Central memory CD8-positive, alpha-beta T cell (primary cell): ENCODE data around the gene SNU13.
"Not testable (repeated sequence)": the region's sequence is repeated elsewhere in the genome, so short reads cannot be mapped to it uniquely, and the experiment has no call there.

ENCODE experiments used
- ATAC-seq: fragments of 150-1000 bp; cut with Tn5 transposase; replicated peaks from 2 replicates; pipeline ENCODE4 v1.10.0; 2022; ENCODE audit warnings: mild to moderate bottlenecking, moderate FRiP score, moderate number of reproducible peaks; ENCODE audit not compliant: poor library complexity, severe bottlenecking; ENCODE audit errors: extremely low read depth
- DNase-seq, 2 donors: peaks; one replicate each; pipeline ENCODE4 v3.0.0; 2021; ENCODE audit warnings: low spot score in 2 of 2
- H3K27ac Mint-ChIP-seq: one replicate; pipeline ENCODE4 v1.8.0; 2022; ENCODE audit warnings: low read depth, mild to moderate bottlenecking, moderate library complexity, mixed read lengths
- H3K27me3 Mint-ChIP-seq: one replicate; pipeline ENCODE4 v1.8.0; 2022; ENCODE audit warnings: mixed read lengths
- H3K36me3 Mint-ChIP-seq: one replicate; pipeline ENCODE4 v1.8.0; 2022; ENCODE audit warnings: mild to moderate bottlenecking, moderate library complexity, mixed read lengths; ENCODE audit not compliant: insufficient read depth
- H3K4me1 Mint-ChIP-seq: one replicate; pipeline ENCODE4 v1.8.0; 2022; ENCODE audit warnings: mixed read lengths
- H3K4me3 Mint-ChIP-seq: one replicate; pipeline ENCODE4 v1.8.0; 2022; ENCODE audit warnings: mild to moderate bottlenecking, moderate library complexity, mixed read lengths
- H3K9me3 Mint-ChIP-seq: one replicate; pipeline ENCODE4 v1.8.0; 2022; ENCODE audit warnings: mixed read lengths

SNU13 gene

DNA sequence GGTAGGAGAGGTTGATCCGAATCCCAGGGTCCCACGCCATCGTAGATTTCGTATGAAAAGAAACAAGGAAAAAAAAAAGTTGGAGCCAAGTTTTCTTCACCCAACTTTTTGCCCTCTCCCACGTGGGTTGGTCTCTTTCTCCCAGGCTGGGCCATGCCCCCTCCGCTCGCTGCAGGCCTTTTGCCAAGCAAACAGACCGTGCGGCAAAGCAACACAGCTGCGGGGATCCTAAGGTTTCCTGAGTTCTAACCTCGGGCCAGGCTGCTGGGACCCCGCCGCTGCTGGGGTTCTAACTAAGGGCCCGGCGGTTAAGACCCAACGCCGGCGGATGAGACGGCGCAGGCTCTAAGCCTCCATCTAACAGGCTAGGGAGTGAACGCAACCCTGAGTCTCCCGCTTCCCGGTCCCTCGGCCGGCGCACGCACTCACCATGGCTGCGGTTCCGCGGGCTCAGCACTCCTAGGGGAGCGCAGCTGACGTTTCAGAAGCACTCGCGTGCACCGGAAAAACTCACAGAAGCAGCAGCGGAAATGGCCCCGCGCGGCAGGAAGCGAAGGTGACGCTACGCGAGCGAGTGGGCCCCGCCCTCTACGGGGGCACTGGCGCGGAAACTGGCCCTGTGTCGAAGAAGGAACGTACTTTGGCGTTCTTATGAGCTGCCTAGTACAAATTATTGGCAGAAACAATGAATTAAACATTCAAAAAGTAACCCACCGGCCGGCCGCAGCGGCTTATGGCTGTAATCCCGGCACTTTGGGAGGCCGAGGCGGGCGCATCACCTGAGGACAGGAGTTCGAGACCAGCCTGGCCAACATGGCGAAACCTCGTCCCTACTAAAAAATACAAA is at the start of gene SNU13:
Gene SNU13 (minus strand): TSS at position 503 of the 847 bp plus-strand sequence. CDS start 71 bp downstream, at position 432.
- Mint-ChIP-seq H3K4me3 (peak within 1 kb of the TSS; percentile 90), H3K36me3 (peaks cover 21% of the 10 kb centered on the region), H3K4me1 (peaks cover 34% of the 10 kb centered on the region), H3K27me3 (no peaks in the 10 kb centered on the region), H3K9me3 (no peaks in the 10 kb centered on the region), H3K27ac (peak within 1 kb of the TSS; percentile 99)
- ATAC-seq (peak; percentile 96), DNase-seq (peak; percentile 84 to 86)

DNA sequence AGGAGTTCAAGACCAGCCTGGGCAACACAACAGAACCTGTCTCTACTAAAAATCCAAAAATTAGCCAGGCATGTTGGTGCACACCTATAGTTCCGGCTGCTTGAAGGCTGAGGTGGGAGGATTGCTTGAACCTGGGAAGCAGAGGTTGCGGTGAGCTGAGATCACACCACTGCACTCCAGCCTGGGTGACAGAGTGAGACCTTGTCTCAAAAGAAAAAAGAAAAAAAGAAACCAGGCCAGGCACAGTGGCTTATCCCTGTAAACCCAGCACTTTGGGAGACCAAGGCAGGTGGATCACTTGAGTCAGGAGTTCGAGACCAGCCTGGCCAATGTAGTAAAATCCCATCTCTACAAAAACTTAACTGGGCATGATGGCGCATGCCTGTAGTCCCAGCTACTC is 44.6 kb upstream of the SNU13 start:
- not testable (repeated sequence) for ATAC-seq, H3K9me3 Mint-ChIP-seq, H3K27ac Mint-ChIP-seq, H3K27me3 Mint-ChIP-seq, H3K36me3 Mint-ChIP-seq, H3K4me1 Mint-ChIP-seq, H3K4me3 Mint-ChIP-seq, DNase-seq

DNA sequence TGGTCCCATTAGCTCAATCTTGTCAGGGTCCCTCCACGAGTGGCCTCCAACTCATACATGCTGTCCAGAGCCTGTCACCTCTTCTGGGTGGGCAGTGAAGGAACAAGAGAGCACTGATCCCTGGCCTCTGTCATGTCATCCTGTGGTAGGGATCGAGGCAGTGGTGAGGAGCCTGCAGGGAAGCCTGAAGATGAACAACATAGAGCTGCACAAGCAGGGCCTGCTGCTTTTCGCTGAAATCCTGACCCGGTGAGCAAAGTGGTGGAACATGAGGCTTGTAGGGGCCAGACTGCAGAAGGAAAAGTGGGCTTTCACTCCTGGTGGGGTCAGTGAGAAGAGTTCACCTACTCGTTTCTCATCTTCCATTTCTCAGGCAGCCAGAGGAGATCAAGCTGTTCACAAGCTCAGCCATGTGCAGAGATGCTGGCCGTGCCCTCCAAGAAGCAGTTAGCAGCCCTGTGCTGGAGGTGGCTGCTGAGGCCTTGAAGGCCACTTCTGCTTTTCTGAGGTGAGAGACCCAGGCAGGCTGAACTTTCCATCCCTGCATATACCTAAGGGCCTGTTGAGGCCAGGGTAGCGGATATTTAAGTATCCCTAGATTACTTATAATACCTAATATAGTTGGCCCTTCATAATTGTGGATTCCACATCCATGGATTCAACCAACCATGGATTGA is 43.6 kb upstream of the SNU13 start:
- Mint-ChIP-seq H3K4me3 (no peak overlapping the region), H3K36me3 (no peaks in the 10 kb centered on the region), H3K27me3 (no peaks in the 10 kb centered on the region), H3K9me3 (no peaks in the 10 kb centered on the region), H3K4me1 (no peaks in the 10 kb centered on the region), H3K27ac (no peak overlapping the region)
- DNase-seq = no peak
- ATAC-seq = no peak

DNA sequence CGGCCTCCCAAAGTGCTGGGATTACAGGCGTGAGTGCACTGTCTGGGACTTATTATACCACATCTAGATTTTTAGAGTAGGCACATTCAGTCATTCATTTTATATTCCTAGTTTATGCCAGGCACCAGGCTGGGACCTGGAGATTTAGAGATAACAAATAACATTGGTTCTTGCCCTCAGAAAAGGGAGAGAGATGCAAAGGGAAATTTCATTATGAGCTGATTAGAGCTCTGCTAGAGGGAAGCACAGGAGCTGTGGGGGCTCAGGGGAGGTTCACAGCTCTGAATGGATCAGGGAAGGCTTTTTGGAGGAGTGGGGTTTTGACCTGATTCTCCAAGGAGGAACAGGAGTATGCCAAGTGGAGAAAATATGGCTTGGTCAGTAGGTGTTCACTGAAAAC is 42.9 kb upstream of the SNU13 start:
- no peaks in the 10 kb centered on the region for H3K4me1 Mint-ChIP-seq
- H3K4me3 Mint-ChIP-seq = no peak overlapping the region
- H3K36me3 Mint-ChIP-seq = no peaks in the 10 kb centered on the region
- no peaks in the 10 kb centered on the region for H3K9me3 Mint-ChIP-seq
- ATAC-seq (no peak), DNase-seq (no peak)
- no peaks in the 10 kb centered on the region for H3K27me3 Mint-ChIP-seq
- H3K27ac Mint-ChIP-seq = no peak overlapping the region

DNA sequence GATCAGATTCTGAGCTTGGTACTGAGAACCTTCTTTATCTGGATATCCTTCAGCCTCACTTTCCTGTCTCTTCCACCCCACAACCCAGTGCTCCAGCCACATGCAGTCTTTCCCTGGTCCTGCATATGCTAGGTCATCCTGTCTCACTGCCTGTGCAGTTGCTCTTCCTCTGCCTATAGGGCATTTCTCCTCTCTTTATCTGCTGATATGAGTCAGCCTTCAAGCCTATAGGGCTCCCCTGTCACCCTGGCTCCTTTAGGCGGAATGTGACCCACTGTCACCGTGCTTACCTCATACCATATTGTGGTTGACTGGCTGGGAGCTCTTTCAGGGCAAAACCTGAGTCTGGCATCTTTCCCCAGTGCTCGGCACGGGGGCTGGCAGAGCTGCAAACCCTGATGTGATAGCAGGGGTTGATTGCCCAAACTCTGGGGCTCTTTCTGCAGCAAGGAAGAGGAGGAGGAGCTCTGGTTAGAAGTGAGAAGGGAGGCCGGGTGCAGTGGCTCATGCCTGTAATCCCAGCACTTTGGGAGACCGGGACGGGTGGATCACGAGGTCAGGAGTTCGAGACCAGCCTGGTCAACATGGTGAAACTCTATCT is 36.9 kb upstream of the SNU13 start:
- H3K4me3 Mint-ChIP-seq = no peak overlapping the region
- DNase-seq = no peak
- ATAC-seq = no peak
- H3K4me1 Mint-ChIP-seq = no peaks in the 10 kb centered on the region
- no peaks in the 10 kb centered on the region for H3K36me3 Mint-ChIP-seq
- H3K9me3 Mint-ChIP-seq = no peaks in the 10 kb centered on the region
- H3K27ac Mint-ChIP-seq = no peak overlapping the region
- H3K27me3 Mint-ChIP-seq = peaks cover 8% of the 10 kb centered on the region

DNA sequence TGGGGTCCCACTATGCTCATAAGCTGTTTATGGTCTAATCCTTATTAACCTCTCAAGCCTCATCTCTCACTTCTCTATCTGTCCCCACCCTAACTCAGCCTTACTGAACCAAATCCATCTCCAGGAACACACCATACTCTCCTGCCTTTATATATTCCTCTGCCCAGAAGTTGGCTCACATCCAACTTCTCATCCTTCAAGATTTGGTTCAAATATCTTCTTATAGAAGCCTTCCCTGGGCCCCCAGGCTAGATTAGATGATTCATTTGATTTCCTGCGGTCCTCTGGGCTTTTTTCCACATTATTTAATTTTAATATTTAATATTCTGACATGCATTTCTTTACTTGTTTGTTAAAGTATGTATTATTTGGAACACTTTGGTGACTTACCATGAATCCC is 33.8 kb upstream of the SNU13 start:
- no peaks in the 10 kb centered on the region for H3K36me3 Mint-ChIP-seq
- no peaks in the 10 kb centered on the region for H3K4me1 Mint-ChIP-seq
- H3K4me3 Mint-ChIP-seq = no peak overlapping the region
- DNase-seq (no peak), ATAC-seq (no peak)
- H3K9me3 Mint-ChIP-seq = no peaks in the 10 kb centered on the region
- peaks cover 8% of the 10 kb centered on the region for H3K27me3 Mint-ChIP-seq
- no peak overlapping the region for H3K27ac Mint-ChIP-seq

DNA sequence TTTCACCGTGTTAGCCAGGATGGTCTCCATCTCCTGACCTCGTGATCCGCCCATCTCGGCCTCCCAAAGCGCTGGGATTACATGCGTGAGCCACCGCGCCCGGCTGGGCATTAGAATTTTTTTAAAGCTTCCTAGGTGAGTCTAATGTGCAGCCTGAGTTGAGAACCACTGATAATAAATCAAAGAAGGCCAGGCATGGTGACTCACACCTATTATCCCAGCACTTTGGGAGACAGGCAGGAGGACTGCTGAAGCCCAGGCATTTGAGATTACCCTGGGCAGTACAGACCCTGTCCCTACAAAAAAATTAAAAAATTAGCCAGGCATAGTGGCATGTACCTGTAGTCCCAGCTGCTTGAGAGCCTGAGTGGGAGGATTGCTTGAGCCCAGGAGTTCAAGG is 24.3 kb upstream of the SNU13 start:
- no peak for DNase-seq
- Mint-ChIP-seq H3K27ac (no peak overlapping the region), H3K27me3 (no peaks in the 10 kb centered on the region), H3K4me1 (no peaks in the 10 kb centered on the region), H3K9me3 (no peaks in the 10 kb centered on the region), H3K36me3 (peaks cover 2% of the 10 kb centered on the region), H3K4me3 (no peak overlapping the region)
- ATAC-seq = no peak

DNA sequence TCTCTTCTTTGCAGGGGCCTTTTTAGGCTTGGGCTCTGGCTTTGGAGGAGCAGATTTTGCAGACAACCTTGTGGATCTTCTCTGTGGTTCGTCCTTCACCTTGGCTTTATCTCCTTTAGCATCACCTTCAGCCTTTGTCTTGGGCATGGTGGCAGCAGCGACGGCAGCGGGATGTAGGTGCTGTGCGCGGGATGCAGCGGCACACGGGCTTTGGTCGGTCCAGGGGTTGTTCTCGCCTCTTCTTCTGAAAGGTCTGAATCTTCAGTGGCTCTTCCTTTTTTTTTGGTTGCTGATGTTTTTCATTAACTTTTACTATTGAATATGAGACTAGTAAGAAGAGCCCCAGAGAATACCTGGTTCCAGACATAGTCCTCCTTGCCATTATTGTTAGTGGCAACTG is 20.7 kb upstream of the SNU13 start:
- ATAC-seq (no peak), DNase-seq (no peak)
- Mint-ChIP-seq H3K27me3 (no peaks in the 10 kb centered on the region), H3K36me3 (peaks cover 4% of the 10 kb centered on the region), H3K9me3 (no peaks in the 10 kb centered on the region), H3K27ac (no peak overlapping the region), H3K4me1 (no peaks in the 10 kb centered on the region), H3K4me3 (no peak overlapping the region)

DNA sequence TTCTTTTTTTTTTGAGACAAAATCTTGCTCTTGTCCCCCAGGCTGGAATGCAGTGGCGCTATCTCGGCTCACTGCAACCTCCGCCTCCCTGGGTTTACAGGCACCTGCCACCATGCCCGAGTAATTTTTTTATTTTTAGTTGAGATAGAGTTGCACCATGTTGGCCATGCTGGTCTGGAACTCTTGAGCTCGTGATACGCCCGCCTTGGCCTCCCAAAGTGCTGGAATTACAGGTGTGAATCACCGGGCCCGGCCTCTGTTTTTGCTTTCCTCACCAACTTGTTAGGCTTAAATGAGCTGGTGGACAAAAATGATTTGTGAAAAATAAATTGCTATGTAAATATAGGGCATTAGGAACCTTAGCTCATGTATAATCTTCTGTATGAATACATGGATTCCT is 14.1 kb upstream of the SNU13 start:
- H3K4me1 Mint-ChIP-seq = no peaks in the 10 kb centered on the region
- no peaks in the 10 kb centered on the region for H3K27me3 Mint-ChIP-seq
- ATAC-seq (no peak), DNase-seq (no peak)
- peaks cover 4% of the 10 kb centered on the region for H3K36me3 Mint-ChIP-seq
- no peaks in the 10 kb centered on the region for H3K9me3 Mint-ChIP-seq
- no peak overlapping the region for H3K27ac Mint-ChIP-seq
- no peak overlapping the region for H3K4me3 Mint-ChIP-seq

DNA sequence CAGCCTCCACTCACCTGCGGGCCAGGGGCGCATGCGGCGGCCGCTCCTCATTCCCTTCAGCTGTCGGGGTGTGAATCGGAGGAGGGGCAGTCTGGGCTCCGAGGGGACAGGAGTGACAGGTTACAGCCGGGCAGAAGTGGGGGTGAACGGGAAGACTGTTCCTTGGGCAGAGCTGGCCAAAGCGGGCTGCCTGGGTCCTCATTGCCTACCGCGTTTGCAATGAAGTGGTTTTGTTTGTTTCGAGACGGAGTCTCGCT is 11.4 kb upstream of the SNU13 start:
- H3K4me3 Mint-ChIP-seq = no peak overlapping the region
- no peak for DNase-seq
- H3K36me3 Mint-ChIP-seq = peaks cover 1% of the 10 kb centered on the region
- H3K4me1 Mint-ChIP-seq = peaks cover 6% of the 10 kb centered on the region
- no peaks in the 10 kb centered on the region for H3K9me3 Mint-ChIP-seq
- H3K27ac Mint-ChIP-seq = no peak overlapping the region
- ATAC-seq = no peak
- H3K27me3 Mint-ChIP-seq = no peaks in the 10 kb centered on the region

DNA sequence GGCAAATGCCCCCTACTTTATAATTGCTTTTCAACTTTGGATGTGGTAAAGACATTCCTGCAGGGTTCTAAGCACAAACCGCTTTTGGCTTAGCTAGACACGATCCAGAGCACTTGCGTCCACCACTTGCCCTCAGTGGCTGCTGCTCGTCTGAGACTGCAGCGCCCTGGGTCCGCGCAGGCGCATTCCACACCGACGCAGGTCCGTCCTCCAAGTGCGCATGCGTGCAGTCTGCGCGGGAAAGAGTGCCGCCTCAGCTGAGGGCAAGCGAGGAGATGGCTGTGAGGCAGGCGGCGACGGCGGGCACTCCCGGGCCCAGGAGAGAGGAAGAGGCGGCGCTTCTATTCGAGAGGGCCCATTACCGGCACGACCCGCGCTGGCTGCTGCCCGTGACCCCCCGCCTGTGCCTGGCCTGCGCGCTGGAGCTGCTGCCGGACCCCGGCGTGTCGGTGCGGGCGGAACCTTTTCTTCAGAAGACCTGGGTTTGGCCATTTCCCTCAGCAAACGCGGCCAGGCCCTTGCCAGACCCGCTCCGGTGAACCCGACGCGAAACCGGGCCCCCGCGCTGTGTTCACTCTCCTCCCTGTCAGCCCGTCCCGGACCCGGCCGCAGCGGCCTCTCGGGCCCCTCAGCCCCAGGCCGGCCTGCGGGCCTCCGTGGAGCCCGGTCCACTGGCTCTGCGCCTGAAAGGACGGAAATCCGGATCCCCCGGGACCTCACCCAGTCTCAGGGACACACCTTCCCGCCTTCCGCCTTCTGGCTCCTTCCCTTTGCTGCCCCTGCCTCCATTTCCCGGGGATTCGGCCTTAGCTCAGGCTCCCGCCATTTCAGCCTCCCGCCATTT is 10.8 kb upstream of the SNU13 start, which contains the start of gene MEI1:
Gene MEI1 (plus strand): TSS at position 240 of the 844 bp plus-strand sequence. CDS start 36 bp downstream, at position 276.
- H3K36me3 Mint-ChIP-seq = peaks cover 1% of the 10 kb centered on the region
- ATAC-seq (no peak), DNase-seq (peak; percentile 56 to 63)
- peak within 1 kb of the TSS; percentile 60 for H3K27ac Mint-ChIP-seq
- H3K4me1 Mint-ChIP-seq = peaks cover 6% of the 10 kb centered on the region
- H3K27me3 Mint-ChIP-seq = no peaks in the 10 kb centered on the region
- no peaks in the 10 kb centered on the region for H3K9me3 Mint-ChIP-seq
- H3K4me3 Mint-ChIP-seq = peak within 1 kb of the TSS; percentile 65

DNA sequence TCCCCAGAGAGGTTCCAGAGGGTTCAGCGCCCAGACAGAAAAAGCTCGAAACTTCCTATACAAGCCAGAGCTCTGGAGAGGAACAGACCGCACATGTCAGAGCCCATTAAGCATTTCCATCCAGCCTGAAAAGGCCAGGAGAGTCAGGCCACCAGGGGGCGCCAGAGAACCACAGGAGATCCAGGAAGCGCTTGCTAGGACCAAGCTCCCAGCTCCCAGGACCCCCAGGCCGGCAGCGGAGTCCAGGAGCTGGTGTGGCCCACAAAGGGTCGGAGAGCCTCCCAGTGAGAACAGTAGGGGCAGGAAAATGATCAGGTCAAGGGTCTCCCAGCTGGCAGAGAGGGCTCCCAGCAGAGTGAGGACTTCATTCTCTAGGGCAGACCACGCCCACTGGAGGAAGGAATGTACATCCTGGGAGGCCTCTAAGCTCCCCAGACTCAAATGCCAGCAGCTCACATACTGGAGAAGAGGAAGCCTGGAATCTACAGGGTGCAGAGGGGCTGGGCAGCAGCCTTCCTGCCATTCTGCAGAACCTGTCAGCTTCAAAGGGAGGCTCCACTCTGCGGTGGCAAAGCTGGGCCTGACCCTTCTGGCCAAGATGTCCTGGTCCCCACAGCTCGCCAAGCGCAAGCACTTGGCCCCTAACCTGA is 8.6 kb upstream of the SNU13 start:
- Mint-ChIP-seq H3K9me3 (no peaks in the 10 kb centered on the region), H3K36me3 (peaks cover 4% of the 10 kb centered on the region), H3K4me3 (peak overlapping the region; percentile 51), H3K27ac (peak overlapping the region; percentile 66), H3K4me1 (peaks cover 6% of the 10 kb centered on the region), H3K27me3 (no peaks in the 10 kb centered on the region)
- ATAC-seq = peak; percentile 64
- DNase-seq = peak; percentile 76 to 95
